Neural crest cell (in vitro differentiated cells): Measurements from ENCODE around the gene ARHGAP26. TPM values are rescaled to one million over a fixed set of nuclear protein-coding genes. Genes with fewer than 3 reads are reported as not detected.

Experiments used
- DNase-seq: peaks from one replicate; pipeline ENCODE4 v3.0.0; 2021; ENCODE audit warnings: low read depth, mixed read lengths, low spot score
- H3K27ac Mint-ChIP-seq: one replicate; pipeline ENCODE4 v1.8.0; 2021; ENCODE audit warnings: mild to moderate bottlenecking, mixed read lengths; ENCODE audit not compliant: unreplicated experiment
- H3K27me3 Mint-ChIP-seq: 2 replicates; pipeline ENCODE4 v1.8.0; 2021; ENCODE audit warnings: low read depth, mild to moderate bottlenecking, mixed read lengths
- H3K36me3 Mint-ChIP-seq: 2 replicates; pipeline ENCODE4 v1.8.0; 2021; ENCODE audit warnings: low read depth, mild to moderate bottlenecking, mixed read lengths
- H3K4me1 Mint-ChIP-seq: 2 replicates; pipeline ENCODE4 v1.8.0; 2021; ENCODE audit warnings: mixed read lengths
- H3K4me3 Mint-ChIP-seq: one replicate; pipeline ENCODE4 v1.8.0; 2021; ENCODE audit warnings: mild to moderate bottlenecking, mixed read lengths
- H3K9me3 Mint-ChIP-seq: 2 replicates; pipeline ENCODE4 v1.8.0; 2021; ENCODE audit warnings: mixed read lengths
- total RNA-seq: library from RNA; stranded (reverse); gene quantifications from 2 replicates; pipeline ENCODE4 v1.2.1, GENCODE V29; 2021
- TF ChIP-seq, protein P1 (sequence below): fragments of 200-600 bp; sonication (generic); conservative IDR thresholded peaks from 2 replicates; pipeline ENCODE4 v1.5.0; 2021; ENCODE audit warnings: antibody characterized with exemption, mild to moderate bottlenecking

ARHGAP26 gene
- total RNA-seq, 1 donor from 2014 or later = 5.5 TPM

DNA sequence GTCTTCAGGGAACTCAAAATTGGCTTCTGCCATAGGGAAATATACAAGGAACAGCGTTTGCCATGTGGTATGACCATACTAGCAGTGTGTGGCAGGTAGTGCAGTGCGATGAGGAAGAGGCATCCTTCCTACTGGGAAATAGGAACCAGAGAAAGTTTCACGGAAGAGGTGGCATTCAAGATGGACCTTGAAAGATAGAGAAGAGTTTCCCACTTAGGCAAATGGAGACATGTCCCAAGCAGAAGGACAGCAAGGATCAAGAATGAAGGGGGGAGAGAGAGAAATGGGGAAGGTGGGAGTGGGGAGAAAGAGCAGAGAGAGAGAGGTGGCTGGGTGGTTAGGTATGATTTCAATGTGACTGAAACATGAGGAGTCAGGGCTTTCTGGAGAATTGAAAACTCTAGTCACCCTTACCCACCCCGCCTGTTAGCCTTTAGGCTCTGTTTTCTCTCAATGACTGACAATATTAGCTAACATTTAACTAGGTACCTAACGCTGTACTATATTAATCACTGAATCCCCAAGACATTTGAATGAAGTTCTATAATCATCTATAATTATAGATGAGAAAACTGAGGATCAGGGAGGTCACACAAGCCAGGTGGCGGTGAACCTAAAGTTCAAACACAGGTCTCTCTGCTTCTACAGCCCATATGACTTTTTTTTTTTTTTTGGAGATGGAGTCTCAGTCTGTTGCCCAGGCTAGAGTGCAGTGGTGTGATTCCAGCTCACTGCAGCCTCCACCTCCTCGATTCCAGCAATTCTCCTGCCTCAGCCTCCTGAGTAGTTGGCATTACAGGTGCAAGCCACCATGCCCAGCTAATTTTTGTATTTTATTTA, 462.0 kb downstream of the ARHGAP26 start:
- DNase-seq = no peak
- Mint-ChIP-seq H3K4me3 (no peak overlapping the region), H3K27ac (no peak overlapping the region), H3K4me1 (peaks cover 6% of the 10 kb centered on the region), H3K9me3 (no peaks in the 10 kb centered on the region), H3K27me3 (no peaks in the 10 kb centered on the region), H3K36me3 (no peaks in the 10 kb centered on the region)
- TF ChIP-seq, protein P1, sequence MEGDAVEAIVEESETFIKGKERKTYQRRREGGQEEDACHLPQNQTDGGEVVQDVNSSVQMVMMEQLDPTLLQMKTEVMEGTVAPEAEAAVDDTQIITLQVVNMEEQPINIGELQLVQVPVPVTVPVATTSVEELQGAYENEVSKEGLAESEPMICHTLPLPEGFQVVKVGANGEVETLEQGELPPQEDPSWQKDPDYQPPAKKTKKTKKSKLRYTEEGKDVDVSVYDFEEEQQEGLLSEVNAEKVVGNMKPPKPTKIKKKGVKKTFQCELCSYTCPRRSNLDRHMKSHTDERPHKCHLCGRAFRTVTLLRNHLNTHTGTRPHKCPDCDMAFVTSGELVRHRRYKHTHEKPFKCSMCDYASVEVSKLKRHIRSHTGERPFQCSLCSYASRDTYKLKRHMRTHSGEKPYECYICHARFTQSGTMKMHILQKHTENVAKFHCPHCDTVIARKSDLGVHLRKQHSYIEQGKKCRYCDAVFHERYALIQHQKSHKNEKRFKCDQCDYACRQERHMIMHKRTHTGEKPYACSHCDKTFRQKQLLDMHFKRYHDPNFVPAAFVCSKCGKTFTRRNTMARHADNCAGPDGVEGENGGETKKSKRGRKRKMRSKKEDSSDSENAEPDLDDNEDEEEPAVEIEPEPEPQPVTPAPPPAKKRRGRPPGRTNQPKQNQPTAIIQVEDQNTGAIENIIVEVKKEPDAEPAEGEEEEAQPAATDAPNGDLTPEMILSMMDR = no peak

DNA sequence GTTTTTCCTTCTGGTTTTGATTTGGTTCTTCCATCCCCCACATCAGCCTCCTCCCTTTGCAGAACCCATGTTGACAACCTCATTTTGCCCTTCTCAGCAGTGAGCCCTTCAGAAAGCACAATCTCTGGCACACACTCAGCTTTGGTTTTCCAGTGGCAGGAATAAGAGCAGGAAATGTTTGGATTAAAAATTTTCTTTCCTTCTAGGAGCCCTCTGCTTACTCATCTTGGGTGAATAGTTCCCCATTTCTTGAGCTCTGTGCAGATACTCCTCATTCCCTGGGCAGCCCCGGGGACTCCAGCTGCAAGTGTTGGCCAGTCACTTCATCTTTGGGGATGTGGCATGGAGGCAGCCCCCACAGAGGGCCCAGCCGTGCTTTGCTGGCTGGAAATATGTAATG, 462.9 kb downstream of the ARHGAP26 start:
- Mint-ChIP-seq H3K27me3 (no peaks in the 10 kb centered on the region), H3K4me3 (no peak overlapping the region), H3K36me3 (no peaks in the 10 kb centered on the region), H3K9me3 (peaks cover 2% of the 10 kb centered on the region), H3K27ac (no peak overlapping the region), H3K4me1 (peaks cover 6% of the 10 kb centered on the region)
- no peak for DNase-seq
- TF ChIP-seq, protein P1 = no peak

DNA sequence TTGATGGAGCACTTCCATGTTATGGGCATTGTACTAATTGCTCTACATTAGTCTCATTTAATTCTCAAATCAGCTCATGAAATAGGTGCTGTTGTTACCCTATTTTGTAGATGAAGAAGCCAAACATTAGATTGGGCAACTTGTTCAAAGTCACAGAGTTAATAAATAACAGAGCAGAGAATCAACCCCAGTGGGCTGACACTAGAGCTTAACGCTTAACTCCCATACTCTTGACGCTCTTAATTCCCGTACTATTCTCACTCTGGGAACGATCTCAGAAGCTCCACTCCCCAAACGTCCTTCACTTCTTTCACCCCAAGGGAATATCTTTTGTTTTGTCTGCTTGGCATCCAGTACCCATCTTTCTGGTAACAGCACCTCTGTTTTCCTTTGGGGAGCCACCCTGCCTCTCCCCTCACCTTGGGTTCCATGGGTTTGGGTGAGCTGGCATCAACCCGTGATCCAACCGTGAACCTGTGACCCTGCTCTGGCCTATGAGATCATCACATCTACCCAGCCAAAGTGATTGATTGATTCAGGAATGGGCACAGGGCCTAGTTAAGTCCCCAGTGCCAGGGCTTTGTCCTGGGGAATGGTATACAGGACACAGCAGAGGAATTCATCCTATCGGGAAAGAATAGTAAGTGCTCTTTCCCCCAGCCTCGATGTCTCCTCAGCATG, 464.1 kb downstream of the ARHGAP26 start:
- TF ChIP-seq, protein P1 = no peak
- H3K27me3 Mint-ChIP-seq = no peaks in the 10 kb centered on the region
- H3K36me3 Mint-ChIP-seq = no peaks in the 10 kb centered on the region
- H3K27ac Mint-ChIP-seq = no peak overlapping the region
- DNase-seq = no peak
- peaks cover 2% of the 10 kb centered on the region for H3K9me3 Mint-ChIP-seq
- no peak overlapping the region for H3K4me3 Mint-ChIP-seq
- peaks cover 6% of the 10 kb centered on the region for H3K4me1 Mint-ChIP-seq

DNA sequence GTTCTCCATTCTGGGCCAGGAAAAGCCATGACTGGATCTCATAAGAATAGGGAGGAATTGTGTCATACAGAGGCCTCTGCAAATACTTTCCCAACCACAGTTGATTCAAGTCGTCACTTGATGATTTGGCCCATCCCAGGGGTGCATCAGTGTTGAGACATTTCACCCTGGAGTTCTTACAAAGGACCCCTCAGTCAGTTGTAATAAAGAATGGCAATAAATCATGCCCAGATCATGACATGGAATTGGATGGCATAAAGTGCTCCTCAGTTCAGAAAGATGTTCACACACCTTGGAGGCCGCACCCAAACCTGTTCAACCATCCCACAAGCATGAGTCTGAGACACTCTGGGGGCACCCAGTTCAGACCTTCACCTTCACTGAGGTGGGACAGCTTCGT, 465.2 kb downstream of the ARHGAP26 start:
- Mint-ChIP-seq H3K4me3 (no peak overlapping the region), H3K36me3 (no peaks in the 10 kb centered on the region), H3K27me3 (no peaks in the 10 kb centered on the region), H3K27ac (peak overlapping the region; percentile 69), H3K9me3 (peaks cover 2% of the 10 kb centered on the region), H3K4me1 (no peaks in the 10 kb centered on the region)
- TF ChIP-seq, protein P1 = no peak
- no peak for DNase-seq

DNA sequence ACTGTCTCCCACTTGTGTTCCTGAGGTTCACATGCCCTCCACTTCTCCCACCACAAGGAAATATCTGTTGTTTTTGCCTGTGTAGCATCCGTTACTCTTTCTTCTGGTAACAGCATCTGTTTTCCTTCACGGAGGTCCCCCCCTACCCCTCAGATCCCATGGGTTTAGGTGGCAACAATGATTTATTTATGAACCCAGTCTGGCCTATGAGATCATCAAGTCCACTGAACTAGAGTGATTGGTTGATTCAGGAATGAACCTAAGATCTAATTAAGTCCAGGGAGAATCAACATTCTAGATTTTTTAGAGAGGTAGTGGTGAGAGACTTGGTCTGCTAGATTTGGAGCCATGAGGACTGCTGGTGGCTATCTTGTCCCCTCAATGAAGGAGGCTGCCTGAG, 466.5 kb downstream of the ARHGAP26 start:
- no peak overlapping the region for H3K4me3 Mint-ChIP-seq
- no peaks in the 10 kb centered on the region for H3K36me3 Mint-ChIP-seq
- TF ChIP-seq, protein P1 = no peak
- DNase-seq = no peak
- no peaks in the 10 kb centered on the region for H3K4me1 Mint-ChIP-seq
- H3K27me3 Mint-ChIP-seq = no peaks in the 10 kb centered on the region
- H3K9me3 Mint-ChIP-seq = peaks cover 2% of the 10 kb centered on the region
- H3K27ac Mint-ChIP-seq = no peak overlapping the region
